ENCODE measurements around the gene ZNF341. TPM values are rescaled to one million over a fixed set of nuclear protein-coding genes. Genes with fewer than 3 reads are reported as not detected.

ZNF341 gene
- total RNA-seq, 1 donor from 2014 or later = 3.4 TPM

DNA sequence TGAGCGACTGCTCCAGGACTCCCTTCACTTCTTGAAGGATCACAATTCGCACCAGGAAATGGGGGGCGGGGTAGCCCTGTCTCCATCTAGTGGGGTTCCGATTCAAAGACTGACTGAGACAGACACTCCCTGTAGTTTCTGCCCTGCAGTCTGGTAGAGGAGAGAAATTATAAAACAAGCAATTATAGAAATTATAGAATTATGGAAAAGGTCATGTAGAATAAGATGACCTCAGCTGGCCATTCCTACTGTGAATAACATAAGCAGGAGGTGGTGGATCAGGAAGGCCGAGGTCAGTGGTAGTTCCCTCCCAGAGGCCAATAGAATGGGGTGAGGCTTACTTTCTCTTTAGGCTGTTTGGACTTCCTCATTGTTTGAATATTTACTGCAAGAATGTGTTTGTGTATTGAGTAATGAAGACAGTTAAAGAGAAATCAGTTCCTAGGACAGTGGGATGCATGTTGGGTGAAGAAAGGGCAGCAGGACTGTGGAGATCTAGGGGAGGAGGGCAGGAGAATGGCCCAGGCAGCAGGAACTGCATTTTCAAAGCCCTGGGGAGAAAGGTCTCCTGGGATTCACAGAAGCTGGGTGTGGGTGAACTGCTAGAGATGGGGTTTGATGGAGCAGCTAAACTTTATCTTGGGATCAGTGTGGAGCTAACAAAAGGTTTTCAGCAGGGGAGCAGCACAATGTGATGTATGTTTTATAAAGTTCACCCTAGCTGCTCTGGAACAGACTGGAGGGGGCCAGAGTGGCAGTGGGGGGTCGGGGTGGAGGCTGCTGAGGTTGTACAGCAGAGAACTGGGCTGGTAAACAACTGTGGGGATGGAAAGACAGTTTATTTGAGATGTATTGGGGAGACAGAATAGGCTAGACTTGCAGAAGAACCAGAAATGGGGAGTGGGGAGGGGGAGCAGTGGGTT lies 2.1 kb downstream of the ZNF341 start:
- Mint-ChIP-seq H3K27me3 (ENCODE audit: unreplicated experiment) (no peaks in the 10 kb centered on the region), H3K4me1 (ENCODE audit: unreplicated experiment) (peaks cover 27% of the 10 kb centered on the region), H3K9me3 (ENCODE audit: unreplicated experiment) (peaks cover 13% of the 10 kb centered on the region), H3K36me3 (ENCODE audit: unreplicated experiment) (peaks cover 9% of the 10 kb centered on the region), H3K27ac (ENCODE audit: unreplicated experiment) (peak overlapping the region; percentile 91), H3K4me3 (ENCODE audit: unreplicated experiment) (peak overlapping the region; percentile 19)
- no peak for DNase-seq (ENCODE audit: extremely low spot score, unreplicated experiment)
- TF ChIP-seq, protein P1, sequence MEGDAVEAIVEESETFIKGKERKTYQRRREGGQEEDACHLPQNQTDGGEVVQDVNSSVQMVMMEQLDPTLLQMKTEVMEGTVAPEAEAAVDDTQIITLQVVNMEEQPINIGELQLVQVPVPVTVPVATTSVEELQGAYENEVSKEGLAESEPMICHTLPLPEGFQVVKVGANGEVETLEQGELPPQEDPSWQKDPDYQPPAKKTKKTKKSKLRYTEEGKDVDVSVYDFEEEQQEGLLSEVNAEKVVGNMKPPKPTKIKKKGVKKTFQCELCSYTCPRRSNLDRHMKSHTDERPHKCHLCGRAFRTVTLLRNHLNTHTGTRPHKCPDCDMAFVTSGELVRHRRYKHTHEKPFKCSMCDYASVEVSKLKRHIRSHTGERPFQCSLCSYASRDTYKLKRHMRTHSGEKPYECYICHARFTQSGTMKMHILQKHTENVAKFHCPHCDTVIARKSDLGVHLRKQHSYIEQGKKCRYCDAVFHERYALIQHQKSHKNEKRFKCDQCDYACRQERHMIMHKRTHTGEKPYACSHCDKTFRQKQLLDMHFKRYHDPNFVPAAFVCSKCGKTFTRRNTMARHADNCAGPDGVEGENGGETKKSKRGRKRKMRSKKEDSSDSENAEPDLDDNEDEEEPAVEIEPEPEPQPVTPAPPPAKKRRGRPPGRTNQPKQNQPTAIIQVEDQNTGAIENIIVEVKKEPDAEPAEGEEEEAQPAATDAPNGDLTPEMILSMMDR (IDR thresholded peaks at IDR 0.05) = no peak

DNA sequence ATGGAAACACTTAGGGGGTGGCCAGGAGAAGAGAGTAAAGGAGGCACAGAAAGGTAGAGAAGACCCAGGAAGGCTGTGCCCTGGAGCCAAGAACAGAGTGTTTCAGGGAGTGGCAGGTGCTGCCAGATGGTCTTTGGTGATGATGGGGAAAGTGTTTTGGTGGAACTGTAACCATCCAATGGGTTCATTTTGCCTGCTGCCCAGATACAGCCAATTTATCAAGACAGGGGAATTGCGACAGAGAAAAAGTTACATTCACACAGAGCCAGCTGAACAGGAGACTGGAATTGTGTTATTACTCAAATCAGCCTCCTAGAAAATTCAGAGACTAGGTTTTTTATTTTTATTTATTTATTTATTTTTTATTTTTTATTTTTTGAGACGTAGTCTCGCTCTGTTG lies 5.2 kb downstream of the ZNF341 start:
- no peak overlapping the region for H3K27ac Mint-ChIP-seq (ENCODE audit: unreplicated experiment)
- no peak for DNase-seq (ENCODE audit: extremely low spot score, unreplicated experiment)
- no peak overlapping the region for H3K4me3 Mint-ChIP-seq (ENCODE audit: unreplicated experiment)
- H3K27me3 Mint-ChIP-seq (ENCODE audit: unreplicated experiment) = no peaks in the 10 kb centered on the region
- peaks cover 9% of the 10 kb centered on the region for H3K36me3 Mint-ChIP-seq (ENCODE audit: unreplicated experiment)
- H3K4me1 Mint-ChIP-seq (ENCODE audit: unreplicated experiment) = peaks cover 25% of the 10 kb centered on the region
- TF ChIP-seq, protein P1 (IDR thresholded peaks at IDR 0.05) = no peak
- H3K9me3 Mint-ChIP-seq (ENCODE audit: unreplicated experiment) = peaks cover 13% of the 10 kb centered on the region

DNA sequence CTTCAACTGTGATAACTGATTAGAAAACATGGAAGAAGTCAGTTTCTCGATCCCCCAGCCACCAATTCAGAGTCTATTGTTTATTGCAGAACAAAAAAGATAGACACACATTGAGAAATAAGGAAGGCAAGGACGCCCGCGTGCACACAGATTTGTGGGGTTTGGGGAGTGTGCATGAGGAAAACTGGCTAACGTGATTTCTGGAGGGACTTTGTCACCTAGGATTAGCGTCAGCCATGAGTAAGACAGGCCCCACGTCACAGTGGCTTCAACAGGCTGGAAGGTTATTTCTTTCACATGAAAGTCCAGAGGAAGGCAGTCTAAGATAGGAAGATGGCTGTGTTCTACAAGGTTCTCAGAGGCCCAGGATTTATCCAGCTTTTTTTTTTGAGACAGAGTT lies 7.7 kb downstream of the ZNF341 start:
- H3K4me3 Mint-ChIP-seq (ENCODE audit: unreplicated experiment) = no peak overlapping the region
- TF ChIP-seq, protein P1 (IDR thresholded peaks at IDR 0.05) = no peak

DNA sequence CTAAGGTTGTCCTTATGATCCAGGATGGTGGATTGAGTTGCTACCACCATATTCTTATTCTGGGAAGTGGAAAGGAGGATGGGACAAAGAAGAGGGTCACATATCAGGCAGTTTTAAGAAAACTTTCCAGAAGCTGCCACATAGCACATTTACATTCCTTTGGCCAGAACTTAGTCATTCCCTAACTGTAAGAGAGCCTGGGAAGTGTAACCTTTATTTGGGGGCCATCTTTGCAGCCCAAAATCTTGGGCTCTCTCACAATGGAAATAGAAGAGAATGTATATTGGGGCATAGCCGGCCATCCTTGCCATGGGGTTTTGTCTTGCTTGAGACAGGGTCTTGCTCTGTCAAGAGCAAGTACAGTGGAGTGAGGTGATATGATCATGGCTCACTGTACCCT lies 8.4 kb downstream of the ZNF341 start:
- DNase-seq (ENCODE audit: extremely low spot score, unreplicated experiment) = no peak
- Mint-ChIP-seq H3K4me1 (ENCODE audit: unreplicated experiment) (peaks cover 3% of the 10 kb centered on the region), H3K9me3 (ENCODE audit: unreplicated experiment) (peaks cover 13% of the 10 kb centered on the region), H3K4me3 (ENCODE audit: unreplicated experiment) (no peak overlapping the region), H3K27me3 (ENCODE audit: unreplicated experiment) (no peaks in the 10 kb centered on the region), H3K36me3 (ENCODE audit: unreplicated experiment) (peaks cover 10% of the 10 kb centered on the region), H3K27ac (ENCODE audit: unreplicated experiment) (no peak overlapping the region)
- TF ChIP-seq, protein P1 (IDR thresholded peaks at IDR 0.05) = no peak

More for the DNA sequence above, 7.7 kb downstream of the ZNF341 start:
- H3K27me3 Mint-ChIP-seq (ENCODE audit: unreplicated experiment) = no peaks in the 10 kb centered on the region
- DNase-seq (ENCODE audit: extremely low spot score, unreplicated experiment) = no peak
- peaks cover 9% of the 10 kb centered on the region for H3K36me3 Mint-ChIP-seq (ENCODE audit: unreplicated experiment)
- no peak overlapping the region for H3K27ac Mint-ChIP-seq (ENCODE audit: unreplicated experiment)
- peaks cover 4% of the 10 kb centered on the region for H3K4me1 Mint-ChIP-seq (ENCODE audit: unreplicated experiment)
- H3K9me3 Mint-ChIP-seq (ENCODE audit: unreplicated experiment) = peaks cover 13% of the 10 kb centered on the region

DNA sequence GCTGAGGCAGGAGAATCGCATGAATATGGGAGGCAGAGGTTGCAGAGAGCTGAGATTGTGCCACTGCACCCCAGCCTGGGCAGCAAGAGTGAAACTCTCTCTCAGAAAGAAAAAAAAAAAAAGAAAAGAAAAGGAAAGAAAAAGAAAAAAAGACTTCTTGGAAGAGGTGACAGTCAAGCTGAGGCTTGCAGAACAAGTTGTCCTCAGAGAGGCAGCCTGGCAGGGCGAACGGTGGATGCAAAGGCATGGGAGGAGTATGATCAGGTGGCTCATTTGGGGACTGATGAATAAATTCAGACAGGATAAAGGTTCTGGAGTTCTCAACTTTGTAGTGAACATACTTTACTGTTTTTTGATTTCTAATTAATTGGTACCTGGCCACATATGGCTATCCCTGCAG lies 12.4 kb downstream of the ZNF341 start:
- TF ChIP-seq, protein P1 (IDR thresholded peaks at IDR 0.05) = no peak
- Mint-ChIP-seq H3K36me3 (ENCODE audit: unreplicated experiment) (peaks cover 7% of the 10 kb centered on the region), H3K4me1 (ENCODE audit: unreplicated experiment) (peaks cover 3% of the 10 kb centered on the region), H3K9me3 (ENCODE audit: unreplicated experiment) (no peaks in the 10 kb centered on the region), H3K27ac (ENCODE audit: unreplicated experiment) (no peak overlapping the region), H3K27me3 (ENCODE audit: unreplicated experiment) (no peaks in the 10 kb centered on the region), H3K4me3 (ENCODE audit: unreplicated experiment) (no peak overlapping the region)
- DNase-seq (ENCODE audit: extremely low spot score, unreplicated experiment) = no peak

Data from osteocyte (in vitro differentiated cells).